GM18867 (cell line): ENCODE measurements around the gene MCF2L.

Experiments
- ATAC-seq: cut with Tn5 transposase; IDR thresholded peaks from one replicate; pipeline ENCODE4 v1.9.1; 2021; ENCODE audit warnings: mild to moderate bottlenecking, moderate library complexity; ENCODE audit not compliant: unreplicated experiment

MCF2L gene

DNA sequence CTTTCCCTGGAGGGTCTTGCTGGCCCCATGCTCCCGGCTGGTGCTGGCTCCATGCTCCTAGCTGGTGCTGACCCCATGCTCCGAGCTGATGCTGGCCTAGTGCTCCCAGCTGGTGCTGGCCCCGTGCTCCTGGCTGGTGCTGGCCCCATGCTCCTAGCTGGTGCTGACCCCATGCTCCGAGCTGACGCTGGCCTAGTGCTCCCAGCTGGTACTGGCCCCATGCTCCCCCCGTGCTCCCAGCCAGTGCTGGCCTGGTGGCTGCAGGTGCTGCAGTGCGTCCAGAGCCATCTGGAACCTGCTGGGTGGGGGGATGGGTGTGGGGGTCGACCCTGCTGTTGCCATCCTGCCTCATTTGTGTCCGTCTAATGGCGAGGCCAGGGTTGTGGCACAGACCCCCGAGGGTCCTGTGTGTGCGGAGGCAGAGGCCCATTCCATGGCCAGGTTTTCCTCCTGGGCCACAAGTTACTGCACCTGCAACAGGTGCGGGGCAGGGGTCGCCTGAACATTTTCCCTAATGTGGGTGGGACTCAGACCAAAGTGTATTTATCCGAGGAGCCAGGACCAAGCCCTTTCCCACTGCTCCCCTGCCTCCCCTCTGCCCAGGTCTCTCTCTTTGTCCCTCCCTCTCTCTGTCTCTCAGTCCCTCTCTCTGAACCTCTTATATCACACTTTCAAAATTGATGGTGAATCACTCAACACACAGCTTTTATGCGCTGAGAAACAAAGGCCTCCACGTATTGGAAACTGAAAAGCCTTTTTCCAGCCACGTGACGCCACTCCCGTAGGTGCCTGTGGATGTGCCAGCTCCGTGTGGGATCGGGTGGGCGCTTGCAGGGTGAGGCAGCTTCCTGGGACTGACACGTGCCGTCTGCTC, 45.1 kb downstream of the MCF2L start:
- ATAC-seq = no peak

DNA sequence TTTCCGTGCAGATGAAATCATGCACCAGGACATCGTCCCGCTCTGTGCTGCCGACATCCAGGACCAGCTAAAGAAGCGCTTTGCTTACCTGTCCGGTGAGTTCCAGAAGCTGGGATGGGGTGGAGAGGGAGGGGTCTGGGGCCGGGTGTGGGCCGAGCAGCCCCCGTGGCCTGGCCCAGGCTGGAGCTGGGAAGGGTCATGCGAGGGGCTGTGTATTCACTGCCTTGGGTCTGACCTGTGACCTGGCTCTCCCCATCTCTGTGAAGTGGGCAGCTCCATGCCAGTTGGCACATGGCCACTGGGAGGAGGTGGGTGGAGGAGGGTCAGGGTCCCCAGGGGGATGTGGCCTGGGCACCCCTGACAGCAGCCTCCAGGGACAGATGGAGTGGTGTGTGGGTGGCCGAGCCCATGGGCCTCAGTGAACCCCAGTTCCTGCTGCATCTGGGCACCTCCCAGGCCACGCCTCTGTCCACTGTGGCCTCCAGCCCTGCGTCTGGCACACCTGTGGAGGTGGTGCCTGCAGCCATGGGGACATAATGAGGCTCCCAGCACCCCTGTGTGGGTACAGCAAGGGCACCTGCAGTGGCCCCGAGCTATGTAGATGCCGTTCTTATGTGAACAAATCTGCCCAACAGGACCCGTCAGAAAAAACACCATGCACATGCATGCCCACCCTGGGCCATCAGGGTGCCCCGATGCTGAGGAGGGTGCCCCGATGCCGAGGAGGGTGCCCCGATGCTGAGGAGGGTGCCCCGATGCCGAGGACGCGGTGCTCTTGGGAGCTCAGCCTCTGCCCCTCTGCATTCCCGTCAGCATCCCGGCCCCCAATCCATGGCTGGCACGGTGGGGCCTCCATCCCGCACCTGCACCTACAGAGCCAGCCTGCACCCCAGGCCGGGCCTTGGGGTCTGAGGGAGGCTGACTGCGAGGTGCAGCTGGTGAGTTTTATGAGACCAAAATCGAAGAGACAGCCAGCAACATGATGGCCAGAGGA, 46.0 kb downstream of the MCF2L start:
- ATAC-seq = no peak

DNA sequence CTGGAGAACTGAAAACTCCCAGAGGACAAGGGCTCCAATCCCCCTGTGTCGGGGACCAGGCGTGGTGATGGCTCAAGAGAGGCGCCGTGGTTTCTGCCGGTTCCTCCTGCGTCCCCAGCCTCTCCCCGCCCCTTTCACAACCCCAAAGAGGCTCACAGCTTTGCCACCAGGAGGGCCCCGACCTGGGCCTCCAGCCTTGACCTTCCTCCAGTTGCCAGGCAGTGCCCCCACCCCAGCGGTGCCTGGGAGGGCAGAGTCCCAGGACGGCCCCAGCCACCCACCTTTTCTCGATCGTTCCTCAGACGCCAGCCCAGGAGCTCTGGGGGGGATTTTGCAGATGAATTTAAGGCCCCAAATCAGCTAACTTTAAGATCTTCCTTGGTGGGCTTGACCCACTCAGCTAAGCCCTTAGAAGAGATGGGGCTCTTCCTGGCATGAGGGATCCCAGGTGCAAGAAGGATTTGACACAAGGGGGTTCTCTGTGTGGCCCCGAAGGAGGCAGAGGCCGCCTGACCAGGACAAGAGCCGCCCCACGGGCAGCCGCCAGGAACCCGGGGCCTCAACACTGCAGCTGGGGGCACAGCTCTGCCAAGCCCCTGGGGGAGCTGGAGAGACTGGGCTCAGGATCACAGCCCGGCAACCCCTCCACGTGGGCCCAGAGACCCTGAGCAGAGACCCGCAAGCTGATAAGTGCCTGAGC, 47.0 kb downstream of the MCF2L start:
- ATAC-seq = no peak

DNA sequence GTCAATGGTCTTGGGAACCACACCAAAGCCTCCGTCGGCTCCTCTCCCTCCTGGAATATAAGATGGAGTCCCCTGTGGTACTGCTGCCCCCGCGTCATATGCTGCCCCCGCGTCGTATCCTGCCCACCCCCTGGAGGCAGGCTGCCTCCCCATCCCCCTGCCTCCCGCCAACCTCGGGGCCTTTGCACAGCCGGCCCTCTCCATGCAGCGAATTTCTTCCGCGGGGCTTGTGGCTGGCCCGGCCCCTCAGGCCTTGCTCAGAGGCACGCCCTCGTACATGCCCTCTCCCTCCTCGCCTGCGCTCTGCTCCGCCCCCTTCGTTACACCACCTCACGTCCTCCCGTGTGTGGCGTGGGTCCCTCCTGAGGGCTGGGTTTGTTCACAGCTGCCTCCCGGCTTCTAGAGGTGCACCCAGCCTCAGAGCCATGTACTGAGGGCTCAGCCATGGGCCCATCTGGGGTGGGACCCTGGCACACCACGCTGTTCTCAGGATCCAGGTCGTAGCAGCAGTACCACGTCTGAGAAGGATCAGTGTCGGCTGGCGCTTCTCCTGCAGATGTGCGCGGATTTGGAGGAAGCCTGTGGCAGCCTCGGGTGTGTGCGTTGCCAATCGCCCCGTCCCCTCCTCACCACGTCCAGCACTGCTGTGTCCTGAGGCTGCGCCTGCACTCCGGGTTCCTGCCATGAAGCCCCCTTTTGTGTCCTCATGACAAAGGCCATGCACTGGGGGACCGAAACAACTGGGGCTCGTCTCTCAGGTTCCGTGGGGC, 47.7 kb downstream of the MCF2L start:
- ATAC-seq = no peak

DNA sequence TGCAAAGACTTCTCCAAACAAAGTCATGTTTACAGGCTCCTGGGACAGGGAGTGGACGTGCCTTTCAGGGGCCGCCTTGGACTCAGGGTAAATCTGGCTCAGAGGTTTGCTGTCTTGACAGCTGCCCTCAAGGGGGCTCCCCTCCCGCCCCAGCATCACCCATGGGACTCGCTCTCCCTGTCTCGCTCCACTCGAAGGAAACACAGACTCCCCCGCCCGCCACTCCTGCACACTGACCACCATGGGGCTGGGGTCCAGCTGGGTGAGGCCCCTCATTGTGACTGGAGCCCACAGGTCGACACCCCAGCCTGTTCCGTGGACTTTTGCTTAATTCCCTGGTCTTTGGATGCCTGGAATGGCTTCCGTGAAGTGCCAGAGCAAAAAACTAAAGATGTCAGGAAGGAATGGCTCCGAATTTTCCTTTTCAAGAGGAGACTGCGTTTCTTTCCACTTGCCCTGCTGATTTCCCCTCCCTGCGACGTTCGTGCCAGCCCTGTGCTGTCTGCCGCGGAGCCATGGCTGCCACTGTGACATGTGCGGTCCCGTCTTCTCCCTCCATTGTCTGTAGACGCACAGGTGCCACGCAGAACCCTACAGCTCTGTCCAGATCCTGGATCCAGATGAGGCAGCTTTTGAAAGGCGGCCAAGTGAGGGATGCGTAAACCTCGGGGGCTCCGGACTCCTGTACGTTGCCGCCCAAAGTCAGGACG, 48.6 kb downstream of the MCF2L start:
- no peak for ATAC-seq

DNA sequence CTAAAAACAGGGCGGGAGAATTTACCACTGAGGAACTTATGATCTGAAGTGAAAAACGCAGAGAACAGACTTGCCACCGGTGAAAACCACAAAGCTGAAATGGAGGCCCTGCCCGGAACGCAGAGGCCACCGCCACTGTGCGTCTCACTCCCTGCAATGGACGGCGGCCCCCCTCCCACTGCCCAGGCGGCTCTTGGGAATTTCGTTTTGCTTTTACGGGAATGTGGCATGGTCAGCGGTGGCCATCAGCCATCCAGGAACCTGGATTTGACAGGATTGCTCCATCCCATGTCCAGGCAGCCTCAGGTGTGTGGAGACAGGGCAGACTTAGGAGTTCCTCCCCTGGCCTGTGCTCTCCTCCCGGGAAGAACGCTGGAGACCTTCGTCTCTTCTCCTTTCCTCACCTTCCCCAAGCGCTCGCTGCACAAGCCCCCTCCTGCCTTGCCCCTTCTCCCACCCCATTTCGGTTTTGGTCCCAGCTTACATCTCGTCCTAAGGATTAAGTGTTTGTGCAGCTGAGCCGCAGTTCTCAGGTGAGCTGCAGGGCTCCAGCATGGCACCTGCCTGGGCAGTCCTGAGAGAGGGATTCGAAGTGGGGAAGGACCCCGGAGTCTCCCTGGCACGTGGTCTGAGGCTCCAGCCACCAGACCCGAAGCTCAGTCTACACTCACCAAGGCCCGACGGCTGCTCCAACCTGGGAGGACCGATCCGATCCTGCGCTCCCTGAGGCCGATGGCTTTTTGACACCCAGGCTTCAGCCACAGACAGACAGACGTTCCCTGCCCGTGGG, 49.9 kb downstream of the MCF2L start:
- no peak for ATAC-seq

DNA sequence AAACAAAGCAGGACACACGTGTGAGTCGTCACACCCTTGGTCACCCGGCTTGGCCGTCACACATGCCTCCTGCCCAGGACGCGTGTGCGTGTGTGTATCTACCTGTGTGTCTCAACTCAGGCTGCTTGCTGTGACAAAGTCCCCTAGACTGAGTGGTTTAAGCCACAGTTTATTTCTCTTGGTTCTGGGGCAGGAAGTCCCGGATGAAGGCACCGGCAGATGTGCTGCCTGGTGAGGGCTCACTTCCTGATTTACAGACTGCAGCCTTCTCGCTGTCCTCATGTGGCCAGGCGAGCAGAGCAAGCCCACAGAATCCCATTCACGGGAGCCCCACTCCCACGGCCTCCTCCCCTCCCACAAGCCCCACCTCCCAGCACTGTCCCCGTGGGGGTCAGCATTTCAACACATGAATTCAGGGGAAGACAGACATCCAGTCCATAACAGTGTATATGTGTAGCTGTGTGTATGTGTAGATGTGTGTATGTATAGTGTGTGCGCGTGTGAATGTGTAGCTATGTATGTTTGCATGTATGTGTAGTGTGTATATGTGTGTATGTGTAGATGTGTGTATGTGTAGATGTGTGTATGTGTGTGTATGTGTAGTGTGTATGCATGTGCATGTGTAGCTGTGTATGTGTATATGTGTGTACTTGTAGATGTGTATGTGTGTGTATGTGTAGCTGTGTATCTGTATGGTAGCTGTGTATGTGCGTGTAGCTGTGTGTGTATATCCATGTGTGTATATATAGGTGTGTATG, 51.5 kb downstream of the MCF2L start:
- ATAC-seq = no peak

DNA sequence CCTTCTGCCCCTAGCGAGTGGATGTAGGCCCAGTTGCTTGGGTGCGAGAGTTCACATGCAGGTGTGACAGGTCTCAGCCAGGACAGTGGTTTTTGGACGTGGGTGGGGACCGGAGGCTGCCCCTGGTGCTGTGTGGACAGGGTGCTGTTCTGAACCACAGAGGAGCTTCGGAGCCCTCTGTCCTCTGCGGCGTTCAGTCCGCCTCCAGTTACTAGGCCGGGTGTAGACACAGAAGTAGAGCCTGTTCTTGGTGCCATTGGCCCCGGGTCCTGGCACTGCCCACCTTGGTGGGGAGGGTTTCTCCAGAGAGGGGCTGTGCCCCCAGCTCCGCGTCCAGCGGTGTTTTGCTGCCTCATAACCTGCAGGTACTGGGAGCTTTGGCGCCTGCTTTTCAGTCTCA, 52.4 kb downstream of the MCF2L start:
- ATAC-seq = no peak

DNA sequence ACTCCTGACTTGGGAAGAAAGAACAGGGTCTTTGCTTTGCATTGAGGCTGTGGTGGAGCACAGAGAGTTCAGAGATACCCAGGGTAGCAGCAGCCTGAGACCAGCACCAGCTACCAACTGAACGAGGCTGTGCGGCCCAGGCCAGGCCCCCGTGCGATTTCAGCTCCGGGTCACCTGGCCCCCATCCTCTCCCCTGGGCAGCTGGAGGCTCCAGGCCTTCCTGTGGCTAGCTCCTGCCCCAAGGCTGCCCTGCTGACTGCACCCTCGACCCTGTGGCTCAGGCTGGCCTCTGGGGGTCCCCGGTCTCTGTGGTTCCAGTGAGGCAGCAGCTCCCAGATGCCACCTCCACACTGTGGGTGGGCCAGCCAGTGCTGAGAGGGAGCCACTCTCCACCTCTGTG, 52.8 kb downstream of the MCF2L start:
- ATAC-seq = no peak

DNA sequence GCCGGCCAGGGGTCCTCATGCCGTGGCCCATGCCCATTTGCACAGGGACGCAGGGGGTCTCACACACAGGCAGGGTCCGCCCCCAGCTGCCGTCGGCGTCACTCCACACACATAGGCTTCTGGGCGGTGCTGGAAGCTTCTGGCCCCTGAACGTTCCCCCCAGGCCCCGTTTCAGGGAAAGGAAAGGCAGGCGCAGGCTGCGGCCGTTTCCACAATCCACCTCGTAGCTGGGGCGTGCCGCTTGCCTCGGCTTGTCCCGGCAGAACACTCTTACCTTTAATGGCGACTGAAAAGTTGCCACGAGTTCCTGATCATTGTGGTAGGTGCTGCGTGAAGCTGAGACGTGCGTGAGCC, 53.4 kb downstream of the MCF2L start:
- no peak for ATAC-seq

DNA sequence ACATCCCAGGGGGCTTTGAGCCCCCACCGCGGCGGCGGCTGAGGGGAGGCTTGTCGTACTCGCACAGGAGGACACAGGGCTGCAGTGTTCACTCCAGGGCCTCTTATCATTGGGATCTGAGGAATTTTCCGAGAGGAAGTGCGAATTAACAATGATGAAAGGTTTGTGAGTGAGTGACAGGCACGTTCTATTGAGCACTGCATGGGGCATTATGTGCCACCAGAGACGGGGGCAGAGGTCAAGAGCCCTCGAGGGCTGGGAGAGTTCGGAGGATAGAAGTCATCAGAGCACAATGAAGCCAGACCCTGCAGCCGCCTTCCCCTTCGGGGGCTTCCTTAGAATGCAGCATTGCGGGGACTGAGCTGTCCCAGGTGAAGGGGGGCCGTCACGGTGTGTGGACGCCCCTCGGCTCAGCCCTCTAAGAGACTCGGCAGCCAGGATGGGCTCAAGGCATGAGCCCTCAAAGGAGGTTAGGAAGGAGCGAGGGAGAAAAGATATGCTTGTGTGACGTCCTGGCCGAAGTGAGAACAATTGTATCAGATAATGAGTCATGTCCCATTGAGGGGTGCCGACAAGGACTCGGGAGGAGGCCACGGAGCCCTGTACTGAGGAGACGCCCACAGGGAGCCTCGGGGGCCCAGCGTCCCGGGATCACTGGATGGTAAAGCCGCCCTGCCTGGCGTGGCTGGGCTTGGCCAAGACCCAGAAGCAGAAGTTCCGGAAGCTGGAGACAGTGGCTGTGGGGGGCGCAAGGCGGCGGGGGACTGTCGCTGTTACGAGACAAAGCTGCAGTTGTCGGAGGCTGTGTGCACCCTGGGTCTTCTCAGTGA, 53.9 kb downstream of the MCF2L start:
- no peak for ATAC-seq

DNA sequence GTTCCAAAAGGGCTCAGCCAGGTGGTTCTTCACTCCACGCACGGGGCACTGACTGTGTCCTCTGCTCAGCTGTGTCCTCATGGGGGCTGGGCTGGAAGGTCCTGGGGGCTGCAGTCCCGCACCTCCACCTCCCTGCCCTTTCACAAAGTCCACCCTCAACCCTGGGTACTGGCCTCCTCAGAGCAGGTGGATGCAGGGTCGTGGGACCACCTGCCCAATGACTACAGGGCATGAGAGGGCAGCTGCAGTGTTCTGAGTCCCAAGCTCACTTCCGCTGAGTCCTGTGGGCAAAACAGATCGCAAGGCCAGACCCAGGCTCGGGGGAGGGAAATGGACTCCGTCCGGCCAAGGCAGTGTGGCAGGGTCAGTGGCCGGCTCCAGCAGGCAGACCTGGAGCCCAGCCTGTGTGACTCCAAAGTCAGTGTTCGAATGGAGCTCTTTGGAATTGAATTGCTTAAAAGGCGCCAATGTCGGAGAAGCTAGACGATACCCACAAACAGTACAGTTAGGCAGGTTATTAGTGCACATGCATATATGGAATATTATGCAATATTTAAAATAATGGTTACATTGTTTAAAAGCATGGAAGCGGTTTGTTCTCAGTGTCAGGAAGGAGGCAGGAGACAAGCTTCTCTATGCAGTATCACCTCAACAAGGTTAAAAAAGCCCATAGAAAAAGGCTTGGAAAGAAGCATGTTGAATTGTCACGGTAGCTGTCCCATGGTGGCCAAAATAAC, 54.8 kb downstream of the MCF2L start:
- ATAC-seq = no peak

DNA sequence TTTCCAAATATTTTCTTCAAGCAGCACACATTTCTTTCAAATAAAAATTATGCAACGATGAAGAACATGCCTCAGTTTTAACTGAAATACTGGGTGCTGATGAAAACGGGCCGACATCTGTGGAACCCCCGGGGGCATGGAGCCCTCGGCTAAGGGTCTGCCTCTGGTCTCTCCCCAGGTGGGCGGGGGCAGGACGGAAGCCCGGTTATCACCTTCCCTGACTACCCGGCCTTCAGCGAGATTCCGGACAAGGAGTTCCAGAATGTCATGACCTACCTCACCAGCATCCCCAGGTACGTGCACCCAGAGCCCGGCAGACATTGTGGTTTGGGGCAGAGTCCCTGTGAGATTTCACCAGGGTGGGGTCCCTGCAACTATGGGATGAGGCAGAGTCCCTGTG, 55.5 kb downstream of the MCF2L start:
- no peak for ATAC-seq

DNA sequence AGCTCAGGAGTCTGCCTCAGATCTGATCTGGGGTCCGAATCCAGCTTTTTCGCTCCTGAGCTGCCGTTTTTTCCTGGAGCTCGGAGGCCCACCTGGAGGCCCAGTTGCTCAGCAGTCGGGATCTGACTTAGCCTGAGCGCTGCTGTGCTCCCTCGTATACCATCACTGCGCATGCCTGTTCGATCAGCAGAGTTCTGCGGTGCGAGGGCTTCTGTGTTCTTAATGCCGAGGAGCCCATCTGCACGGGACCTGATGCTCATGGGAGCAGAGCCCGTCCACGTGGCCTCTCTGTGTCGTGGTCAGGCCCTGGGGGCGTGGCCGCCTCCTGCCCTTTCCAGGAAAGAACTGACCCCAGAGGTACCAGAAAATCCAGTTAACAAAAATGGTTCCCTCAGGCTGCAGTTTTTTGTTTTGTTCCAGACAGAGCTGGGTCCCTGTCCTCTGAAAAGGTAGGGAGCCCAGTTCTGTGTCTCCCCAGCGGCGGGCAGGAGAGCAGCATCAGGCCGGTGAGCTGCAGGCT, 57.4 kb downstream of the MCF2L start:
- no peak for ATAC-seq

DNA sequence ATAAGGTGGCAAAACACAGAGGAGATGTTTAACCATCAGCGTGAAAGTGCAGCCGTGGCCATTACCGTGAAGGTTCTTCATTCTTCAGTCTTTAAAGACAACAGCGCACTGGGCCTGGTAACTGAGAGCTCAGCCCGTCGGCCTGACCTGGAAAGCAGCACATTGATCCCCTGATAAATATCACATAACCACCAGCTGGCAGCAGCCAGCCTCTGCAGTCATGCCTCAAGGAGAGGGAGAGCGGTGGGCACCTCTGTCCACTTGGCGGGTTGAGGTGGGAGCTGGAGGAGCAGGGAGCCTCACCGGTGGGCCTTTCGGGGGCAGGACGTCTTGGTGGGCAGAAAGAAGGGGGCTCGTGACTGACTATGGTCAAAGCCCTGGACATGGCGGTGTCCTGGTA, 58.1 kb downstream of the MCF2L start:
- ATAC-seq = no peak

DNA sequence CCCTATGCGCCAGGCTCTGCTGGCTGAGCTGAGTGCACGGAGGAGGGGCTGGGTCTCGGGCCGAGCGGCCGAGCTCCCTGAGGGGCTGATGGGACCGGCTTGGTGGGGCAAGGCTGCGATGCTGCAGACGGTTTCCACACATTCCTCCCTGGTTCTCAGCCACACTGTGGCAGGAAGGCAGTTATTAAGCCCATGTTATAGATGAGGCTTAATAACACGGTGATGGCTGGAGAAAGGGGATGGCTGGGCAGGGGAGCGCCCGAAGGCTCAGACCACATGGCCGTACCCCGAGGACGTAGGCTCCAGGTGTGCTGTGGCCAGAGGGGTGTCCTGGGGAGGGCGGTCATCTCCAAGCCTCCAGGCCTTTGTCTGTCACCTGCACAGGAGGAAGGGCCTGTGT, 58.6 kb downstream of the MCF2L start:
- ATAC-seq = no peak
